ENCODE measurements around the gene FRYL. TPM values are rescaled to one million over a fixed set of nuclear protein-coding genes. Genes with fewer than 3 reads are reported as not detected.

The FRYL gene
- total and polyA plus RNA-seq, 2 of the 8 experiments (the other 6 are each of a cell fraction or from before 2014, with no cell fraction given), result 8.0 to 36.5 TPM

DNA sequence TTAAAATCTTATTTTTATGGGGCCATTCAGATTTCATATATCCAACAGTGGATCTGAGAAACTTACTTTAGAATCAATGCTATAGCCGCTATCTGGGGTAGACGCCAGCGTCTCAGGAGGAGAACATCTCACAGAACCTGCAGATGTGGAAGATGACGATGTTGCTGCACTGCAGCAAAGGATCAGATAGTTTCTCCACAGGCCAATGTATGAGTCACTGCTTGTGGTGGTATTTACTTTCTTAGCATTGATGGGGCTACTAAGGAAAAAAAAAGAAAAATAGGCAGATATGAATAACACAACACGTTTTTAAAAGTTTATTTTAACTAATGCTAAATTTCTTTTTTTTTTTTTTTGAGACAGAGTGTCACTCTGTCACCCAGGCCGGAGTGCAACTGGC lies 204.1 kb downstream of the FRYL start:
- no peak overlapping the region for H2BK12ac ChIP-seq (ENCODE audit: low read depth, low read length)
- H3K79me2 ChIP-seq (ENCODE audit: control insufficient read depth in 1 of 2, insufficient read depth in 2 of 2, low read length in 2 of 2), result no peaks in the 10 kb centered on the region
- ChIA-PET CTCF (ENCODE audit: partially characterized antibody) (interaction anchor here (0.7 kb wide), 1 partner anchor 213 kb away, joined by 3 read pairs; no protein-coding TSS in a partner anchor), POLR2A (ENCODE audit: partially characterized antibody) (interaction anchor here (0.6 kb wide), 1 partner anchor 315 kb away, joined by 3 read pairs; no protein-coding TSS in a partner anchor)
- no peak overlapping the region for H2BK15ac ChIP-seq (ENCODE audit: low read length)
- peaks cover 0 to 21% (median 4%) of the 10 kb centered on the region in 4 experiments; a peak in 2 of 8 replicates for H3K36me3 ChIP-seq (ENCODE audit: control insufficient read depth in 2 of 4, insufficient read depth in 4 of 4, low read length in 3 of 4)
- H2AK5ac ChIP-seq (ENCODE audit: low read depth, low read length), result no peak overlapping the region
- no peak overlapping the region for H3K4ac ChIP-seq (replicated peaks; ENCODE audit: insufficient read length, low read depth, low read length)
- no peak overlapping the region for H4K5ac ChIP-seq (ENCODE audit: insufficient read length, low read depth, low read length)
- no peaks in the 10 kb centered on the region for H3K27me3 ChIP-seq (replicated peaks in 1 of 4; ENCODE audit: control insufficient read depth in 3 of 4, extremely low read depth in 1 of 4, insufficient read depth in 3 of 4, low read length in 3 of 4)
- no peak overlapping the region for H2BK20ac ChIP-seq (ENCODE audit: low read length)
- H3K14ac ChIP-seq (ENCODE audit: insufficient read length), result no peak overlapping the region
- no peak for FAIRE-seq
- H3K9ac ChIP-seq (replicated peaks in 1 of 4; ENCODE audit: extremely low read depth in 1 of 4, low read depth in 3 of 4, low read length in 3 of 4), result no peak overlapping the region
- H4K8ac ChIP-seq (ENCODE audit: extremely low read depth, insufficient read depth, low read length), result no peak overlapping the region
- no peak for DNase-seq (ENCODE audit: low read depth in 1 of 2, low spot score in 2 of 2)
- no peak overlapping the region for H3K56ac ChIP-seq (replicated peaks; ENCODE audit: insufficient read length, low read depth, low read length)
- no peak overlapping the region for H3K18ac ChIP-seq (ENCODE audit: extremely low read depth, low read length)
- 91% methylated on average over 6 of the region's 6 CpGs; no CpG with 5 or more reads in 1 of the 2 experiments for whole genome bisulfite sequencing, 2 experiments (ENCODE audit: extremely low coverage in 1 of 2, insufficient coverage in 1 of 2, insufficient read length in 1 of 2, insufficient replicate concordance in 2 of 2, low coverage in 1 of 2, low lambda C conversion rate in 2 of 2, missing lambda C conversion rate in 1 of 2)
- no peaks in the 10 kb centered on the region for H4K20me1 ChIP-seq (replicated peaks in 1 of 2; ENCODE audit: control insufficient read depth in 1 of 2, insufficient read depth in 2 of 2, low read length in 2 of 2)
- no peak overlapping the region for H2BK5ac ChIP-seq (ENCODE audit: low read depth, low read length)
- no peaks in the 10 kb centered on the region for H3K79me1 ChIP-seq (ENCODE audit: low read depth, low read length)
- H3K23ac ChIP-seq (ENCODE audit: insufficient read length), result no peak overlapping the region
- no peak overlapping the region for H2AFZ ChIP-seq (ENCODE audit: low read length)
- no peak overlapping the region for H4K91ac ChIP-seq (replicated peaks; ENCODE audit: insufficient read length, low read length)
- H3K4me2 ChIP-seq (ENCODE audit: insufficient read depth in 1 of 2, low read depth in 2 of 2, low read length in 2 of 2), result no peak overlapping the region
- H3K23me2 ChIP-seq (ENCODE audit: low read depth, low read length), result no peaks in the 10 kb centered on the region
- H3K4me3 ChIP-seq (ENCODE audit: extremely low read depth in 1 of 4, insufficient read depth in 2 of 4, low read depth in 3 of 4, low read length in 4 of 4), result no peak overlapping the region
- no peak overlapping the region for H3K27ac ChIP-seq (ENCODE audit: low read depth, low read length)
- no peaks in the 10 kb centered on the region for H3K9me3 ChIP-seq (ENCODE audit: insufficient read depth in 2 of 2, low read depth in 1 of 2, low read length in 1 of 2)
- H2BK120ac ChIP-seq (replicated peaks; ENCODE audit: low read depth, low read length), result no peak overlapping the region
- no peaks in the 10 kb centered on the region for H3K4me1 ChIP-seq (replicated peaks in 1 of 4; ENCODE audit: control insufficient read depth in 3 of 4, insufficient read depth in 4 of 4, low read length in 3 of 4)
- TF ChIP-seq, protein P1, sequence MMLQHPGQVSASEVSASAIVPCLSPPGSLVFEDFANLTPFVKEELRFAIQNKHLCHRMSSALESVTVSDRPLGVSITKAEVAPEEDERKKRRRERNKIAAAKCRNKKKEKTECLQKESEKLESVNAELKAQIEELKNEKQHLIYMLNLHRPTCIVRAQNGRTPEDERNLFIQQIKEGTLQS (IDR thresholded peaks at IDR 0.05; ENCODE audit: insufficient read depth, low read depth, low read length), result no peak
- TF ChIP-seq SIN3A (conservative IDR thresholded peaks at IDR 0.05 in 1 of 2, IDR thresholded peaks at IDR 0.05 in 1 of 2; ENCODE audit: low read depth in 1 of 2, low read length in 2 of 2) (no peak), ZNF274 (IDR thresholded peaks at IDR 0.05; ENCODE audit: borderline replicate concordance, extremely low read depth, low read length) (no peak), NRF1 (IDR thresholded peaks at IDR 0.05; ENCODE audit: low read depth, low read length) (no peak), KDM4A (IDR thresholded peaks at IDR 0.05; ENCODE audit: low read depth, low read length, severe bottlenecking) (no peak), FOSL1 (IDR thresholded peaks at IDR 0.05; ENCODE audit: insufficient read depth, low read depth, low read length) (no peak), TEAD4 (IDR thresholded peaks at IDR 0.05; ENCODE audit: low read depth, low read length) (no peak), SIX5 (IDR thresholded peaks at IDR 0.05; ENCODE audit: low read depth, low read length) (no peak), POLR2AphosphoS5 (IDR thresholded peaks at IDR 0.05; ENCODE audit: low read depth, low read length) (no peak), SAP30 (IDR thresholded peaks at IDR 0.05; ENCODE audit: insufficient read depth, insufficient replicate concordance, low read length) (no peak), TAF1 (IDR thresholded peaks at IDR 0.05; ENCODE audit: low read depth, low read length) (no peak), JUN (IDR thresholded peaks at IDR 0.05; ENCODE audit: low read depth, low read length) (no peak), JUND (IDR thresholded peaks at IDR 0.05; ENCODE audit: low read length) (no peak)
- TF ChIP-seq, protein P2, sequence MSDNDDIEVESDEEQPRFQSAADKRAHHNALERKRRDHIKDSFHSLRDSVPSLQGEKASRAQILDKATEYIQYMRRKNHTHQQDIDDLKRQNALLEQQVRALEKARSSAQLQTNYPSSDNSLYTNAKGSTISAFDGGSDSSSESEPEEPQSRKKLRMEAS (IDR thresholded peaks at IDR 0.05), result no peak

Data from H1 (cell line).